Muscle layer of colon (tissue), 2 donors: Measurements from ENCODE around the gene ARHGEF16.

Experiments
- H3K27ac ChIP-seq: one replicate; pipeline ENCODE4 v1.7.0; 2013; ENCODE audit warnings: low read depth, mild to moderate bottlenecking, low read length, moderate library complexity
- H3K27me3 ChIP-seq, 2 donors: one replicate each; pipeline ENCODE4 v1.7.0; 2013; ENCODE audit warnings: low read length in 2 of 2, mild to moderate bottlenecking in 2 of 2; ENCODE audit not compliant: insufficient read depth in 2 of 2, control insufficient read depth in 1 of 2
- H3K36me3 ChIP-seq: one replicate; pipeline ENCODE4 v1.7.0; 2013; ENCODE audit warnings: mild to moderate bottlenecking, low read length; ENCODE audit not compliant: insufficient read depth
- H3K4me1 ChIP-seq: one replicate; pipeline ENCODE4 v1.7.0; 2013; ENCODE audit warnings: mild to moderate bottlenecking, low read length; ENCODE audit not compliant: insufficient read depth
- H3K4me3 ChIP-seq, 2 donors: one replicate each; pipeline ENCODE4 v1.7.0; 2013; ENCODE audit warnings: low read length in 2 of 2, low read depth in 1 of 2, mild to moderate bottlenecking in 1 of 2, moderate library complexity in 1 of 2
- H3K9ac ChIP-seq: one replicate; pipeline ENCODE4 v1.7.0; 2013; ENCODE audit warnings: low read length
- H3K9me3 ChIP-seq: one replicate; pipeline ENCODE4 v1.7.0; 2013; ENCODE audit warnings: mild to moderate bottlenecking, low read length
- donor health status: abdominal sarcoma.
- donor health status: Adenocarcinoma of cecum.

The ARHGEF16 gene

GRCh38 chr1:3413975-3414710, 40.3 kb upstream of the ARHGEF16 start:
- Histone ChIP-seq H3K9ac (no peak overlapping the region), H3K4me1 (peaks cover 6% of the 10 kb centered on the region), H3K9me3 (peaks cover 10% of the 10 kb centered on the region), H3K36me3 (no peaks in the 10 kb centered on the region), H3K4me3 (no peak overlapping the region), H3K27me3 (peaks cover 0 to 61% of the 10 kb centered on the region in 2 donors), H3K27ac (no peak overlapping the region)

GRCh38 chr1:3415260-3416090, 39.0 kb upstream of the ARHGEF16 start:
- Histone ChIP-seq H3K4me3 (no peak overlapping the region), H3K9ac (no peak overlapping the region), H3K27me3 (peaks cover 0 to 64% of the 10 kb centered on the region in 2 donors), H3K27ac (no peak overlapping the region), H3K4me1 (no peaks in the 10 kb centered on the region), H3K9me3 (peaks cover 10% of the 10 kb centered on the region), H3K36me3 (no peaks in the 10 kb centered on the region)

- H3K4me3 ChIP-seq, result no peak overlapping the region
- H3K9me3 ChIP-seq, result peaks cover 10% of the 10 kb centered on the region
- no peak overlapping the region for H3K9ac ChIP-seq
- no peak overlapping the region for H3K27ac ChIP-seq
- no peaks in the 10 kb centered on the region for H3K4me1 ChIP-seq
- H3K27me3 ChIP-seq, result peaks cover 0 to 60% of the 10 kb centered on the region in 2 donors
- no peaks in the 10 kb centered on the region for H3K36me3 ChIP-seq
These were observed 37.3 kb upstream of the ARHGEF16 start for GRCh38 chr1:3417082-3417739.

GRCh38 chr1:3417934-3418333, 36.5 kb upstream of the ARHGEF16 start:
- H3K9me3 ChIP-seq, result peaks cover 10% of the 10 kb centered on the region
- no peaks in the 10 kb centered on the region for H3K36me3 ChIP-seq
- H3K27ac ChIP-seq, result no peak overlapping the region
- peaks cover 0 to 56% of the 10 kb centered on the region in 2 donors for H3K27me3 ChIP-seq
- H3K9ac ChIP-seq, result no peak overlapping the region
- H3K4me1 ChIP-seq, result no peaks in the 10 kb centered on the region
- no peak overlapping the region for H3K4me3 ChIP-seq

- Histone ChIP-seq H3K4me3 (no peak overlapping the region), H3K4me1 (no peaks in the 10 kb centered on the region), H3K9ac (no peak overlapping the region), H3K27me3 (peaks cover 0 to 54% of the 10 kb centered on the region in 2 donors), H3K27ac (no peak overlapping the region), H3K36me3 (no peaks in the 10 kb centered on the region), H3K9me3 (peaks cover 10% of the 10 kb centered on the region)
These were observed 35.9 kb upstream of the ARHGEF16 start for GRCh38 chr1:3418600-3418999.

- Histone ChIP-seq H3K4me1 (no peaks in the 10 kb centered on the region), H3K9ac (no peak overlapping the region), H3K36me3 (no peaks in the 10 kb centered on the region)
These were observed 34.9 kb upstream of the ARHGEF16 start for GRCh38 chr1:3419415-3420204.

GRCh38 chr1:3420218-3420951, 34.1 kb upstream of the ARHGEF16 start:
- Histone ChIP-seq H3K27me3 (peaks cover 0 to 51% of the 10 kb centered on the region in 2 donors), H3K27ac (no peak overlapping the region), H3K4me3 (no peak overlapping the region), H3K36me3 (no peaks in the 10 kb centered on the region), H3K4me1 (no peaks in the 10 kb centered on the region), H3K9ac (no peak overlapping the region), H3K9me3 (peaks cover 10% of the 10 kb centered on the region)

More at GRCh38 chr1:3419415-3420204, 34.9 kb upstream of the ARHGEF16 start:
- H3K27me3 ChIP-seq, result peaks cover 0 to 55% of the 10 kb centered on the region in 2 donors
- no peak overlapping the region for H3K4me3 ChIP-seq
- H3K9me3 ChIP-seq, result peaks cover 10% of the 10 kb centered on the region
- no peak overlapping the region for H3K27ac ChIP-seq

GRCh38 chr1:3422638-3423037, 31.8 kb upstream of the ARHGEF16 start:
- no peak overlapping the region for H3K27ac ChIP-seq
- no peaks in the 10 kb centered on the region for H3K9me3 ChIP-seq
- H3K9ac ChIP-seq, result no peak overlapping the region
- no peak overlapping the region for H3K4me3 ChIP-seq
- peaks cover 0 to 33% of the 10 kb centered on the region in 2 donors for H3K27me3 ChIP-seq
- H3K4me1 ChIP-seq, result no peaks in the 10 kb centered on the region
- no peaks in the 10 kb centered on the region for H3K36me3 ChIP-seq

GRCh38 chr1:3423245-3423829, 31.1 kb upstream of the ARHGEF16 start:
- Histone ChIP-seq H3K4me3 (no peak overlapping the region), H3K9ac (no peak overlapping the region)

GRCh38 chr1:3423896-3424611, 30.4 kb upstream of the ARHGEF16 start:
- H3K4me3 ChIP-seq, result no peak overlapping the region
- no peak overlapping the region for H3K27ac ChIP-seq
- no peaks in the 10 kb centered on the region for H3K36me3 ChIP-seq
- no peaks in the 10 kb centered on the region for H3K4me1 ChIP-seq
- H3K9ac ChIP-seq, result no peak overlapping the region
- H3K27me3 ChIP-seq, result peaks cover 0 to 19% of the 10 kb centered on the region in 2 donors
- no peaks in the 10 kb centered on the region for H3K9me3 ChIP-seq

More at GRCh38 chr1:3423245-3423829, 31.1 kb upstream of the ARHGEF16 start:
- H3K36me3 ChIP-seq, result no peaks in the 10 kb centered on the region
- no peaks in the 10 kb centered on the region for H3K9me3 ChIP-seq
- no peak overlapping the region for H3K27ac ChIP-seq
- H3K4me1 ChIP-seq, result no peaks in the 10 kb centered on the region
- H3K27me3 ChIP-seq, result peaks cover 0 to 26% of the 10 kb centered on the region in 2 donors
